Pancreas (tissue), 10 donors: ENCODE results near the gene CHD1L. TPM values are rescaled to one million over a fixed set of nuclear protein-coding genes. Genes with fewer than 3 reads are reported as not detected.
"Not testable (repeated sequence)": the region's sequence is repeated elsewhere in the genome, so short reads cannot be mapped to it uniquely, and the experiment has no call there.

Experiments used
- ATAC-seq, 4 donors: fragments of 200-7000 bp; cut with Tn5 transposase; one replicate each; pipeline versions ENCODE4 v1.8.0 to v1.9.1; 2020; ENCODE audit warnings: mild to moderate bottlenecking in 4 of 4, moderate library complexity in 4 of 4
- DNase-seq, 6 donors: peaks; one replicate each; pipeline ENCODE4 v3.0.0-alpha.2; 2020
- FAIRE-seq: peaks from 2 replicates; lab custom pipeline; 2012; peaks lifted over from hg19 to GRCh38; lab: Jason Lieb, UNC
- H3K27ac ChIP-seq, 4 donors: fragments of 200-600 bp; sonication (generic); 1 replicate in 3 of 4; 2 replicates in 1 of 4; pipeline versions ENCODE4 v1.5.0 to v1.8.0; 2020
- H3K27me3 ChIP-seq, 4 donors: fragments of 200-600 bp; one replicate each; pipeline ENCODE4 v1.8.0; 2021
- H3K36me3 ChIP-seq, 3 donors: fragments of 200-600 bp; sonication (generic) in 1 of 3; one replicate each; pipeline versions ENCODE4 v1.5.0 to v1.8.0; 2020 to 2021
- H3K4me1 ChIP-seq, 3 donors: fragments of 200-600 bp; one replicate each; pipeline ENCODE4 v1.8.0; 2021
- H3K4me3 ChIP-seq, 4 donors: fragments of 200-600 bp; sonication (generic) in 2 of 4; one replicate each; pipeline versions ENCODE4 v1.5.0 to v1.8.0; 2020 to 2021
- H3K9me3 ChIP-seq, 4 donors: fragments of 200-600 bp; one replicate each; pipeline ENCODE4 v1.8.0; 2021
- WGBS, 2 donors: extraction: QIAGEN DNeasy Blood & Tissue Kit; methylation state at CpG; one replicate each; pipeline ENCODE4 v1.1.7; 2013; 5-methylcytosine and 5-hydroxymethylcytosine counted together
- intact Hi-C, 3 donors: fragments of 100-400 bp; cut with DNase I; formaldehyde crosslinking; loops; one replicate each; pipeline versions ENCODE4 v1.11.1 to v1.14.2; 2022
- polyA plus RNA-seq, 2 donors: library from polyadenylated mRNA; stranded (reverse); fragments of 200-250 nt; gene quantifications; one replicate each; pipeline ENCODE4 v1.2.3, GENCODE V29; 2013
- total RNA-seq, 6 donors: library from RNA; stranded (reverse); fragmentation: NEBNext Ultra II Directional in 4 of 6; extraction: Animal tissue kit (Norgen Biotek cat#: 25700) in 4 of 6; gene quantifications; one replicate each; pipeline versions ENCODE4 v1.2.1 to v1.2.4, GENCODE V29; 2021 to 2023
- TF ChIP-seq, protein P1 (sequence below), 4 donors: fragments of 200-600 bp; sonication (generic) in 3 of 4; IDR thresholded peaks; one replicate each; pipeline versions ENCODE4 v1.5.0 to v1.8.0; 2021; ENCODE audit warnings: antibody characterized with exemption in 4 of 4
- donor health status: healthy with polysubstance abuse.
- donor health status: DM: no; HTN: no; CAD: no; lungs with moderate emphysema.
- donor health status: DM: no; HTN: no; CAD: no.
- donor health status: control.
- donor health status: control.
- donor health status: Bipolar disorder and iron deficiency.
- donor health status: DM: yes; HTN: yes; CAD: no.
- donor health status: DM: no; HTN: no; CAD: no.
- donor health status: DM: no; HTN: no; CAD: no.
- donor health status: DM: yes; HTN: yes; CAD: no.

CHD1L gene
- total and polyA plus RNA-seq, 8 donors, result 6.6 to 17.0 (median 11.8) TPM

GRCh38 chr1:147223740-147224615 is 18.5 kb upstream of the CHD1L start:
- peaks cover 0 to 11% (median 7%) of the 10 kb centered on the region in 3 donors for H3K4me1 ChIP-seq
- H3K27me3 ChIP-seq, result no peaks in the 10 kb centered on the region
- intact Hi-C loops, result no loop called here
- peak overlapping the region in 3 of 4 donors; percentile 49 to 55 (median 50) for H3K4me3 ChIP-seq
- H3K9me3 ChIP-seq, result no peaks in the 10 kb centered on the region
- ATAC-seq (peak in 1 of 4 donors; percentile 26), FAIRE-seq (no peak), DNase-seq (no peak)
- TF ChIP-seq, protein P1, sequence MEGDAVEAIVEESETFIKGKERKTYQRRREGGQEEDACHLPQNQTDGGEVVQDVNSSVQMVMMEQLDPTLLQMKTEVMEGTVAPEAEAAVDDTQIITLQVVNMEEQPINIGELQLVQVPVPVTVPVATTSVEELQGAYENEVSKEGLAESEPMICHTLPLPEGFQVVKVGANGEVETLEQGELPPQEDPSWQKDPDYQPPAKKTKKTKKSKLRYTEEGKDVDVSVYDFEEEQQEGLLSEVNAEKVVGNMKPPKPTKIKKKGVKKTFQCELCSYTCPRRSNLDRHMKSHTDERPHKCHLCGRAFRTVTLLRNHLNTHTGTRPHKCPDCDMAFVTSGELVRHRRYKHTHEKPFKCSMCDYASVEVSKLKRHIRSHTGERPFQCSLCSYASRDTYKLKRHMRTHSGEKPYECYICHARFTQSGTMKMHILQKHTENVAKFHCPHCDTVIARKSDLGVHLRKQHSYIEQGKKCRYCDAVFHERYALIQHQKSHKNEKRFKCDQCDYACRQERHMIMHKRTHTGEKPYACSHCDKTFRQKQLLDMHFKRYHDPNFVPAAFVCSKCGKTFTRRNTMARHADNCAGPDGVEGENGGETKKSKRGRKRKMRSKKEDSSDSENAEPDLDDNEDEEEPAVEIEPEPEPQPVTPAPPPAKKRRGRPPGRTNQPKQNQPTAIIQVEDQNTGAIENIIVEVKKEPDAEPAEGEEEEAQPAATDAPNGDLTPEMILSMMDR (IDR thresholded peaks at IDR 0.05), result no peak
- H3K36me3 ChIP-seq, result peaks cover 0 to 2% (median 0%) of the 10 kb centered on the region in 3 donors
- 57 to 71% methylated on average over 14 of the region's 14 CpGs for WGBS, 2 donors
- peak overlapping the region in 2 of 4 donors; percentile 74 to 87 for H3K27ac ChIP-seq

DNA sequence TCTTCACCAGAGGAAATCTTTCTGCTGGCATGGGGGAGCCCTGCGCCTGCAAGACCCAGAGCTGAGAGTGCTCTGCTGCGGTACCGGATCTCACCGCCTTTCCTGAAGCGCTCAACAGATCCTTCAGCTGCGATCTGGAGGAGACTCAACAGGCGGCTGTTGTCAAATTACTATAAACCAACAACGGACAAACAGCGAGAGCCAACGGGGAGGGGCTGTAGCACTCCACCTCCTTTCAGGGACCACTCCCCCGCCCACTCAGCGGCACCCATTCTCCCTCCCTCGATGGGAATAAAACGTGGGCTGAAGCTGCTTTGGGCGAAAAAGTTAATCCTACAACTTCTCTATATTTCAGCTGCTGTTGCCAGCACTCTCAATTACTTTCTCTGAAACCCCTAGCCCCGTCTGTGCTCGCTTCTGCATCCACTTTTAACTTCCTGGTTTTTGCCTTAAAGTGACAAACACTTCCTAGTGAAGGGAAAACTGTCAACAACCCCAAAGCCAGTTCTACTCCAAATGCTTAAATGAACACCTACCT is 17.2 kb upstream of the CHD1L start, which contains the start of gene FMO5:
FMO5 (minus strand) TSS at position 147 of the 538 bp plus-strand sequence. CDS start 310 bp downstream, outside the sequence.
- Histone ChIP-seq H3K4me1 (peaks cover 0 to 11% (median 7%) of the 10 kb centered on the region in 3 donors), H3K9me3 (no peaks in the 10 kb centered on the region), H3K4me3 (peak within 1 kb of the TSS; percentile 26 to 55 (median 50)), H3K36me3 (no peaks in the 10 kb centered on the region), H3K27me3 (no peaks in the 10 kb centered on the region), H3K27ac (peak within 1 kb of the TSS; percentile 69 to 91 (median 80))
- TF ChIP-seq, protein P1 (IDR thresholded peaks at IDR 0.05), result peak in 1 of 4 donors; percentile 15
- DNase-seq, result peak; percentile 58 to 78 (median 64)
- 1% methylated on average over 17 of the region's 17 CpGs for WGBS, 2 donors
- FAIRE-seq, result no peak
- peak; percentile 87 to 92 (median 90) for ATAC-seq
- intact Hi-C loops, result no loop called here

- H3K4me3 ChIP-seq, intact Hi-C loops, ATAC-seq, H3K27me3 ChIP-seq, DNase-seq, H3K36me3 ChIP-seq, H3K4me1 ChIP-seq, H3K9me3 ChIP-seq, FAIRE-seq: not testable (repeated sequence)
- WGBS, 2 donors, result 25 to 30% methylated on average over 5 of the region's 5 CpGs
- H3K27ac ChIP-seq, result peak overlapping the region in 3 of 4 donors; percentile 22 to 44 (median 27)
Measured at GRCh38 chr1:147231032-147231431, 11.5 kb upstream of the CHD1L start.

- DNase-seq, intact Hi-C loops, H3K9me3 ChIP-seq, H3K36me3 ChIP-seq, FAIRE-seq, H3K4me3 ChIP-seq, ATAC-seq, H3K27ac ChIP-seq, H3K27me3 ChIP-seq: not testable (repeated sequence)
- H3K4me1 ChIP-seq, result peaks cover 29 to 34% (median 32%) of the 10 kb centered on the region in 3 donors
- 44 to 46% methylated on average over 7 to 8 of the region's 8 CpGs for WGBS, 2 donors
Measured at GRCh38 chr1:147233903-147234302, 8.6 kb upstream of the CHD1L start.

- Histone ChIP-seq H3K27ac (peak overlapping the region in 1 of 4 donors; percentile 79), H3K27me3 (no peaks in the 10 kb centered on the region), H3K9me3 (no peaks in the 10 kb centered on the region), H3K4me1 (peaks cover 33 to 47% (median 44%) of the 10 kb centered on the region in 3 donors), H3K4me3 (no peak overlapping the region), H3K36me3 (no peaks in the 10 kb centered on the region)
- WGBS, 2 donors, result 85 to 98% methylated on average over 1 of the region's 1 CpG
- peak in 5 of 6 donors; percentile 49 to 85 (median 55) for DNase-seq
- no peak for FAIRE-seq
- ATAC-seq, result peak in 3 of 4 donors; percentile 43 to 82 (median 64)
- TF ChIP-seq, protein P1 (IDR thresholded peaks at IDR 0.05), result no peak
- intact Hi-C loops, result loop anchor here in 1 of 3 donors (5.0 kb wide), 1 partner anchor 59 kb away; no protein-coding TSS in a partner anchor
Measured at GRCh38 chr1:147235822-147236221, 6.7 kb upstream of the CHD1L start.
